Right lung (tissue), 5 donors: ENCODE data around the gene LARGE2. TPM values are rescaled to one million over a fixed set of nuclear protein-coding genes. Genes with fewer than 3 reads are reported as not detected.

ENCODE experiments used
- DNase-seq, 2 donors: peaks; one replicate each; pipeline ENCODE4 v3.0.0-alpha.2; 2013
- polyA plus RNA-seq, 5 donors: library from polyadenylated mRNA; unstranded; fragments of 120-200 nt; gene quantifications; one replicate each; pipeline versions ENCODE4 v1.2.1 to v1.2.3, GENCODE V29; 2013; ENCODE audit warnings: inconsistent platforms in 1 of 5, low replicate concordance in 1 of 5; ENCODE audit not compliant: insufficient read length in 5 of 5, insufficient read depth in 1 of 5

LARGE2 gene
- polyA plus RNA-seq, 5 donors = 11.4 to 18.1 (median 14.5) TPM

- DNase-seq = no peak
Observed at GRCh38 chr11:45910623-45911022, 11.8 kb upstream of the LARGE2 start.

GRCh38 chr11:45913514-45913913, 8.9 kb upstream of the LARGE2 start:
- DNase-seq = no peak

GRCh38 chr11:45913942-45914635, 8.4 kb upstream of the LARGE2 start:
- no peak for DNase-seq

GRCh38 chr11:45915446-45915845, 7.0 kb upstream of the LARGE2 start:
- DNase-seq = no peak

DNA sequence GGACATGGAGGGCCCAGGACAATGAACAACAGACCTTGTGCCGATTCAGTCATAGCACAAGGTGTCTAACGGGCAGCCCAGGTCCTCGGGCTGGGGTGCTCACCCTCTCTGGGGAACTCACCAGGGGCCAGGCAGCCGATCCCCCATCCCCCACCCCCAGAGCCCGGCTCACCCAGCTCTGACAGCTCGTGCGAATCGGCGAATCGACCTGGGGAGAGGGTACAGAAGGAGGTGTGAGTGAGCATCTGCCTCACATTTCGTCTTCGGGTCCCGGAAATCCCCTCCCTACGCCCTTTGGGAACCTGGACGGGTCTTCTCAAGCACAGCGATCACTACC, 5.2 kb upstream of the LARGE2 start:
- DNase-seq = no peak

GRCh38 chr11:45917623-45918330, 4.7 kb upstream of the LARGE2 start, which contains the start of gene PEX16:
PEX16 (minus strand) TSS chr11:45917877; CDS start chr11:45917811, 66 bp downstream.
- DNase-seq = peak; percentile 99

DNA sequence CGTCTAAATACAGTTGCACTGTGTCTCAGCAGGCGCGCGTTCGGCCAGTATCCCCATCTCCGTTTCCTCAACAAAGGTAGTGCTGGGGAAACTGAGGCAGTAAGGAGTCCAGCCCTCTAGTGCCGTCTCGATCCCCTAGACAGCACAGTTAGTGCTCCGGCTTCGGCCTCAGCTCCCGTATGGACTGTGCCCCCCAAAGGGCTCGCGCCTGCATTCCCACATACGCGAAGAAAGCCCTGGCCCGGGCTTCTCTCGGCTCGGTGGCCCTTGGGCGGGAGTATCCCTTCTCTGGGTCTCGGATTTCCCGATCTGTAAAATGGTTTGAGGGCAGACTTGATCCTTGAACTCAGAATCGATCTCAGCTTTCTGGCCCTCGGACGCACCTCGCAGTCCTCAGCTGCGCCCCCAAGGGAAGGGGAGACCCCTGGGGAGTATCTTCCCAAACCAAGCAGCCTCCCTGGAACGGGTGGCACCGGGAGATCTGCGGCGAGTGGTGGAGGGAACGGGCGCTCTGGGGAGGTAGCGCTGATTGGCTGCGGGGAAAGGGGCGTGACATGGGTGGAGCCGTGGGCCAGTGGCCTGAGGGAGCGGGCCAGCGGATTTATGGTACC, 4.0 kb upstream of the LARGE2 start:
- peak in 1 of 2 donors; percentile 28 for DNase-seq

GRCh38 chr11:45918962-45919675, 3.3 kb upstream of the LARGE2 start:
- no peak for DNase-seq

- no peak for DNase-seq
Observed at GRCh38 chr11:45919806-45920530, 2.5 kb upstream of the LARGE2 start.

DNA sequence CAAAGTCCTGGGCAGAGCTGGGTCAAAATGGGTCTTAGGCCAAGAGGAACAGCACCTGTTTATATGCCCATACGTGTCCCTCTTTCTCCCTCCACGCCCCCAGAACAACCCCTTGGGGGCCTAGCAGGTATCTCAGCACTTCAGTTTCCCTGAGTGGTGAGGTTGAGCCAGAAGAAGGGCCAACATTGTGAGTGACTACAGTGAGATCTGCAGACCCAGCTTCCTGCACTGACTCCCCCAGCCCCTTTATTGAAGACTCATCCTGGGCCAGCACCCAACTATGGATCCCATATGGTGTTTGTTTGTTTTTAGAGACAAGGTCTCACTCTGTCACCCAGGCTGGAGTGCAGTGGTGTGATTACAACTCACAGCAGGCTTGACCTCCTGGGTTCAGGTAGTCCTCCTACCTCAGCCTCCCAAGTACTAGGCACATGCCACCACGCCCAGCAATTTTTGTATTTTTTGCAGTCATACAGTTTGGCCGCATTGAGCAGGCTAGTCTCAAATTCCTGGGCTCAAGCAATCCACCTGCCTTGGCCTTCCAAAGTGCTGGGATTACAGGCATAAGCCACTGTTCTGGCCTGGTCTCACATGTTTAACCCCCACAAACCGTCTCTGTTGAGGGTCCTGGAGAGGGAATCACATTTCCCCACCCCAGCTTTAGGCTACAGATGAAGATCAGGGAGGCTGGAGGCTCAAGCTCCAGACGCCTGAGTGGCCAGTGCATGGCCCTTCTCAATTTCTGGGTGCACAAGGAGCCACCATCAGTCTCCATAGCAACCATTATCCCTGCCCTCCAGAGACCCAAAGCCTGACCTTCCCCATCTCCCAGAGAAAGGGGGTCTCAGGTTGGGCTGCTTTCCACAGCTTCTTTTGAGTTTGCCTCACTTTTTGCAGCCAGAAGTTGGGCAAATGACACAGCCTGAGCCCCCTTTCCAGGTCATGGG, 1.7 kb upstream of the LARGE2 start:
- DNase-seq = no peak

- peak; percentile 59 to 76 for DNase-seq
Observed at GRCh38 chr11:45921561-45922424, 663 bp upstream of the LARGE2 start.

GRCh38 chr11:45924036-45924915, 1.8 kb downstream of the LARGE2 start:
- DNase-seq = no peak

- DNase-seq = no peak
Observed at GRCh38 chr11:45924927-45925326, 2.5 kb downstream of the LARGE2 start.

- no peak for DNase-seq
Observed at GRCh38 chr11:45925550-45925949, 3.1 kb downstream of the LARGE2 start.

- DNase-seq = no peak
Observed at GRCh38 chr11:45926001-45926401, 3.5 kb downstream of the LARGE2 start.

GRCh38 chr11:45926536-45927331, 4.3 kb downstream of the LARGE2 start:
- no peak for DNase-seq

DNA sequence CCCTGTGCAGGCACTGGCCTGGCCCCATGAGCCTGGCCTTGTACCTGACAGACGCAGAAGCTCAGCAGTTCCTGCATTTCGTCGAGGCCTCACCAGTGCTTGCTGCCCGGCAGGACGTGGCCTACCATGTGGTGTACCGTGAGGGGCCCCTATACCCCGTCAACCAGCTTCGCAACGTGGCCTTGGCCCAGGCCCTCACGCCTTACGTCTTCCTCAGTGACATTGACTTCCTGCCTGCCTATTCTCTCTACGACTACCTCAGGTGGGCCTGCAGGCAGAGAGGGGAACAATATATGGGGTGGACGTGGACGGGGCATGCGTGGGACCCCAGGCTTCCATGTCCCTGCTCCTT, 4.9 kb downstream of the LARGE2 start:
- no peak for DNase-seq
